ENCODE measurements around the gene COL9A3.

The COL9A3 gene

DNA sequence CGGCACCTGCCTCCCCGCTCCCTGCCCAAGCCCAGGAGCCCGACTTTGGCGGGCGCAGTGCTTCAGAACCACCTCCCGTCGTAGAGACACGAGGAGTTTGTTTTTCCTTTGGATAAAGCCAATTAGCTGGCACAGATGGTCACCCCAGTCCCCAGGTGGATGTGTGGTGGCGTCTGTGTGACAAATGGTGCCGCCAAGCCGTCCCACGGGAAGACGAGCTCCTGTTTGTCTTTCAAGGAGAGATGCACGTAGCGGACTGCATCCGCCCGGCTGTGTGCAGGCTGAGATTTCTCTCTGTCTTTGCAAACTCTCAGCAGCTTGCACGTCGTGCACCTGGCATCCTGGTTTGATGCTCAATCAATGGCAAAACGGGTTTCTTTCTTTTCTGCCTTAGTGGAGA, 36.6 kb upstream of the COL9A3 start:
- H3K79me1 ChIP-seq (replicated peaks; ENCODE audit: low read length, poor library complexity, severe bottlenecking): no peaks in the 10 kb centered on the region
- no peak overlapping the region for H4K8ac ChIP-seq (ENCODE audit: low read length)
- H3K4ac ChIP-seq (ENCODE audit: low read depth in 1 of 2, low read length in 2 of 2): no peak overlapping the region
- H4K91ac ChIP-seq (ENCODE audit: low read length): no peak overlapping the region
- H2AK5ac ChIP-seq (ENCODE audit: low read length, severe bottlenecking): no peak overlapping the region
- H3K23ac ChIP-seq (ENCODE audit: low read length in 2 of 2): no peak overlapping the region
- H2BK15ac ChIP-seq (ENCODE audit: low read depth, poor library complexity, severe bottlenecking): no peak overlapping the region
- H3K4me3 ChIP-seq (ENCODE audit: insufficient read depth in 1 of 2, low read depth in 1 of 2, low read length in 2 of 2): no peak overlapping the region
- peaks cover 21% of the 10 kb centered on the region in 2 experiments for H3K27me3 ChIP-seq (ENCODE audit: control insufficient read depth in 1 of 2, insufficient read depth in 1 of 2, low read length in 2 of 2)
- no peaks in the 10 kb centered on the region for H3K9me3 ChIP-seq (ENCODE audit: control insufficient read depth, low read length)
- H3K9ac ChIP-seq (ENCODE audit: low read length): no peak overlapping the region
- DNase-seq: no peak
- no peaks in the 10 kb centered on the region for H3K4me1 ChIP-seq (ENCODE audit: control insufficient read depth, insufficient read depth, low read depth, low read length)
- H2BK120ac ChIP-seq (ENCODE audit: low read depth, low read length): no peak overlapping the region
- no peak overlapping the region for H3K27ac ChIP-seq (ENCODE audit: low read length, poor library complexity, severe bottlenecking)
- 84% methylated on average over 19 of the region's 20 CpGs for WGBS
- no peak overlapping the region for H2AFZ ChIP-seq (ENCODE audit: low read depth, low read length)
- no peak overlapping the region for H3K4me2 ChIP-seq (ENCODE audit: low read length, poor library complexity, severe bottlenecking)
- no peak overlapping the region for H2BK5ac ChIP-seq (ENCODE audit: low read depth, low read length, poor library complexity, severe bottlenecking)
- H3K36me3 ChIP-seq (ENCODE audit: control insufficient read depth in 1 of 2, insufficient read depth in 2 of 2, low read depth in 1 of 2, low read length in 2 of 2): no peaks in the 10 kb centered on the region
- H2BK12ac ChIP-seq (ENCODE audit: low read length in 2 of 2): no peak overlapping the region
- H3K14ac ChIP-seq (ENCODE audit: low read length in 2 of 2): no peak overlapping the region
- H3K18ac ChIP-seq (ENCODE audit: low read depth in 1 of 2, low read length in 2 of 2): no peak overlapping the region

DNA sequence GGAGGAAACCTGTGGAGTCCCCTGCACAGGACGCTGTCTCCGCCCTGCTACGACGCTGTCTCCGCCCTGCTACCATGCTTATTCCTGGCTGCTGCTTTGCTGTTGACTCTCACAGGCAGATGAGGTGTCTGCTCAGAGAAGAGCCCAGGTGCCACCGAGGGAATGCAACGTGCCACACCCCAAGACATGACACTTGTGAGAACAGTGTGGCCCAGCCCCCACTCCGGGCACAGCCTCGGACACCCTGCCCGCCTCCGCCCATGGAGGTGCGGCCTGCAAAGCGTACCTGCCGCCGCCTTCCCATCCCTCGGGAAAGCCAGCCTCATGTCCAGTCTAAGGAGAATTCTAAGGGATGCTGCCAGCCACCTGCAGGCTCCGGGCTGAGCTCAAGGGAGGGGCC, 36.2 kb upstream of the COL9A3 start:
- H3K9me3 ChIP-seq (ENCODE audit: control insufficient read depth, low read length): no peaks in the 10 kb centered on the region
- H2BK12ac ChIP-seq (ENCODE audit: low read length in 2 of 2): no peak overlapping the region
- H4K91ac ChIP-seq (ENCODE audit: low read length): no peak overlapping the region
- no peak overlapping the region for H3K4me3 ChIP-seq (ENCODE audit: insufficient read depth in 1 of 2, low read depth in 1 of 2, low read length in 2 of 2)
- peaks cover 16 to 21% of the 10 kb centered on the region in 2 experiments for H3K27me3 ChIP-seq (ENCODE audit: control insufficient read depth in 1 of 2, insufficient read depth in 1 of 2, low read length in 2 of 2)
- peak overlapping the region; percentile 50 for H4K8ac ChIP-seq (ENCODE audit: low read length)
- WGBS: 88% methylated on average over 17 of the region's 17 CpGs
- no peak overlapping the region for H3K9ac ChIP-seq (ENCODE audit: low read length)
- no peak overlapping the region for H3K14ac ChIP-seq (ENCODE audit: low read length in 2 of 2)
- no peaks in the 10 kb centered on the region for H3K4me1 ChIP-seq (ENCODE audit: control insufficient read depth, insufficient read depth, low read depth, low read length)
- no peak for DNase-seq
- no peak overlapping the region for H3K4me2 ChIP-seq (ENCODE audit: low read length, poor library complexity, severe bottlenecking)
- no peak overlapping the region for H3K18ac ChIP-seq (ENCODE audit: low read depth in 1 of 2, low read length in 2 of 2)
- no peak overlapping the region for H3K23ac ChIP-seq (ENCODE audit: low read length in 2 of 2)
- no peak overlapping the region for H2BK120ac ChIP-seq (ENCODE audit: low read depth, low read length)
- no peak overlapping the region for H2BK5ac ChIP-seq (ENCODE audit: low read depth, low read length, poor library complexity, severe bottlenecking)
- H2BK15ac ChIP-seq (ENCODE audit: low read depth, poor library complexity, severe bottlenecking): no peak overlapping the region
- no peak overlapping the region for H2AK5ac ChIP-seq (ENCODE audit: low read length, severe bottlenecking)
- H3K4ac ChIP-seq (ENCODE audit: low read depth in 1 of 2, low read length in 2 of 2): no peak overlapping the region
- H2AFZ ChIP-seq (ENCODE audit: low read depth, low read length): no peak overlapping the region
- no peak overlapping the region for H3K27ac ChIP-seq (ENCODE audit: low read length, poor library complexity, severe bottlenecking)
- H3K79me1 ChIP-seq (replicated peaks; ENCODE audit: low read length, poor library complexity, severe bottlenecking): no peaks in the 10 kb centered on the region
- no peaks in the 10 kb centered on the region for H3K36me3 ChIP-seq (ENCODE audit: control insufficient read depth in 1 of 2, insufficient read depth in 2 of 2, low read depth in 1 of 2, low read length in 2 of 2)

DNA sequence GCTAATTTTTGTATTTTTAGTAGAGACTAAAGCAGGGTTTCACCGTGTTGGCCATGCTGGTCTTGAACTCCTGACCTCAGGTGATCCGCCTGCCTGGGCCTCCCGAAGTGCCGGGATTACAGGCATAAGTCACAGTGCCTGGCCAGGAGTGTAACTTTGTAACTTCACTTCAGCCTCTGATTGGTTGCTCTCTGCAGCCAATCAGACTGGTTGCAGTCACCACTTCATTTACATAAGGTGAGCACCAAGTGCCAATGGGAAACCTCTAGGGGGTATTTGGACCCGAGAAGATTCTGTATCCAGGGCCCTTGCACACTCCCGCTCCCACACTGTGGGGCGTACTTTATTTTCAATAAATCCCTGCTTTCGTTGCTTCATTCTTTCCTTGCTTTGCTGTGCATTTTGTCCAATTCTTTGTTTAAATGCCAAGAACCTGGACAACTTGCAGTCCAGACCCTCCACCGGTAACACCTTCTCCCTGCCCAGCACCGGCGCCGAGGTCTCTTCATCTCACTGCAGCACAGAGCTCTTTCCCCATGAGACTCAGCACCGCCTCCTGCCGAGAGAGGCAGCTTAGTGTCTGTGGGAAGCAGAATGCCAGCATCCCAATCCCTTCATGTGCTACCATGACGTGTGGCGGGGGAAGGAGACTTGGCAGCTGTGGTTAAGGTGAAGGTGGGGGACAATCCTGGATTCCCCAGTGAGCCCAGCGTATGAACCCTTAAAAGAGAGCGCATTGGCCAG, 34.5 kb upstream of the COL9A3 start:
- no peak overlapping the region for H2AK5ac ChIP-seq (ENCODE audit: low read length, severe bottlenecking)
- H3K27ac ChIP-seq (ENCODE audit: low read length, poor library complexity, severe bottlenecking): no peak overlapping the region
- H3K4me2 ChIP-seq (ENCODE audit: low read length, poor library complexity, severe bottlenecking): no peak overlapping the region
- H3K4me1 ChIP-seq (ENCODE audit: control insufficient read depth, insufficient read depth, low read depth, low read length): no peaks in the 10 kb centered on the region
- H2AFZ ChIP-seq (ENCODE audit: low read depth, low read length): no peak overlapping the region
- H2BK12ac ChIP-seq (ENCODE audit: low read length in 2 of 2): no peak overlapping the region
- no peaks in the 10 kb centered on the region for H3K79me1 ChIP-seq (replicated peaks; ENCODE audit: low read length, poor library complexity, severe bottlenecking)
- H4K91ac ChIP-seq (ENCODE audit: low read length): no peak overlapping the region
- no peaks in the 10 kb centered on the region for H3K36me3 ChIP-seq (ENCODE audit: control insufficient read depth in 1 of 2, insufficient read depth in 2 of 2, low read depth in 1 of 2, low read length in 2 of 2)
- no peak overlapping the region for H3K23ac ChIP-seq (ENCODE audit: low read length in 2 of 2)
- H3K14ac ChIP-seq (ENCODE audit: low read length in 2 of 2): no peak overlapping the region
- no peak for DNase-seq
- H3K18ac ChIP-seq (ENCODE audit: low read depth in 1 of 2, low read length in 2 of 2): no peak overlapping the region
- H2BK15ac ChIP-seq (ENCODE audit: low read depth, poor library complexity, severe bottlenecking): no peak overlapping the region
- no peaks in the 10 kb centered on the region for H3K9me3 ChIP-seq (ENCODE audit: control insufficient read depth, low read length)
- no peak overlapping the region for H4K8ac ChIP-seq (ENCODE audit: low read length)
- WGBS: 88% methylated on average over 18 of the region's 18 CpGs
- no peak overlapping the region for H3K4me3 ChIP-seq (ENCODE audit: insufficient read depth in 1 of 2, low read depth in 1 of 2, low read length in 2 of 2)
- H2BK120ac ChIP-seq (ENCODE audit: low read depth, low read length): no peak overlapping the region
- no peak overlapping the region for H3K4ac ChIP-seq (ENCODE audit: low read depth in 1 of 2, low read length in 2 of 2)
- H3K27me3 ChIP-seq (ENCODE audit: control insufficient read depth in 1 of 2, insufficient read depth in 1 of 2, low read length in 2 of 2): peaks cover 19% of the 10 kb centered on the region in 2 experiments
- no peak overlapping the region for H2BK5ac ChIP-seq (ENCODE audit: low read depth, low read length, poor library complexity, severe bottlenecking)
- no peak overlapping the region for H3K9ac ChIP-seq (ENCODE audit: low read length)

DNA sequence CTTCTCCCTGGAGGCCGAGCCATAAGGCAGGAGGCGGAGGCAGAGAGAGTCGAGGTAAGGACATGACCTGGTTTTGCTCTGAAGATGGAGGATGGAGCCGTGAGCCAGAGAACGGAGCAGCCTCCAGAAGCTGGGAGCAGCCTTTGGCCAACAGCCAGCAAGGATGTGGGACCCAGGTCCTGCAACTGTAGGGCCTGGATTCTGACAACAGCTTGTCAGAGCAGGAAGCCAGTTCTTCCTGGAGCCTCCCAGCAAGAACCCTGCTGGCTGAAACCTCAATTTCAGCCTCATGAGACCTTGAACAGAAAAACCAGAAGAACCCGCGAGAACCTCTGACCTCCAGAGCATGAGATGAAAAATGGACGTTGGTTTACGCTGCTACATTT, 34.0 kb upstream of the COL9A3 start:
- H3K4ac ChIP-seq (ENCODE audit: low read depth in 1 of 2, low read length in 2 of 2): no peak overlapping the region
- no peak overlapping the region for H2BK12ac ChIP-seq (ENCODE audit: low read length in 2 of 2)
- H2BK5ac ChIP-seq (ENCODE audit: low read depth, low read length, poor library complexity, severe bottlenecking): no peak overlapping the region
- H2BK15ac ChIP-seq (ENCODE audit: low read depth, poor library complexity, severe bottlenecking): no peak overlapping the region
- H3K9me3 ChIP-seq (ENCODE audit: control insufficient read depth, low read length): no peaks in the 10 kb centered on the region
- no peak overlapping the region for H3K27ac ChIP-seq (ENCODE audit: low read length, poor library complexity, severe bottlenecking)
- no peak overlapping the region for H2BK120ac ChIP-seq (ENCODE audit: low read depth, low read length)
- no peaks in the 10 kb centered on the region for H3K79me1 ChIP-seq (replicated peaks; ENCODE audit: low read length, poor library complexity, severe bottlenecking)
- no peak overlapping the region for H4K91ac ChIP-seq (ENCODE audit: low read length)
- H2AFZ ChIP-seq (ENCODE audit: low read depth, low read length): no peak overlapping the region
- no peak overlapping the region for H3K18ac ChIP-seq (ENCODE audit: low read depth in 1 of 2, low read length in 2 of 2)
- no peak overlapping the region for H3K23ac ChIP-seq (ENCODE audit: low read length in 2 of 2)
- no peak overlapping the region for H4K8ac ChIP-seq (ENCODE audit: low read length)
- H3K27me3 ChIP-seq (ENCODE audit: control insufficient read depth in 1 of 2, insufficient read depth in 1 of 2, low read length in 2 of 2): peaks cover 19 to 21% of the 10 kb centered on the region in 2 experiments
- WGBS: 69% methylated on average over 9 of the region's 9 CpGs
- no peaks in the 10 kb centered on the region for H3K36me3 ChIP-seq (ENCODE audit: control insufficient read depth in 1 of 2, insufficient read depth in 2 of 2, low read depth in 1 of 2, low read length in 2 of 2)
- H3K4me2 ChIP-seq (ENCODE audit: low read length, poor library complexity, severe bottlenecking): no peak overlapping the region
- H3K9ac ChIP-seq (ENCODE audit: low read length): no peak overlapping the region
- no peak overlapping the region for H3K14ac ChIP-seq (ENCODE audit: low read length in 2 of 2)
- H3K4me3 ChIP-seq (ENCODE audit: insufficient read depth in 1 of 2, low read depth in 1 of 2, low read length in 2 of 2): no peak overlapping the region
- H2AK5ac ChIP-seq (ENCODE audit: low read length, severe bottlenecking): no peak overlapping the region
- no peaks in the 10 kb centered on the region for H3K4me1 ChIP-seq (ENCODE audit: control insufficient read depth, insufficient read depth, low read depth, low read length)
- DNase-seq: no peak

All from mesenchymal stem cell (in vitro differentiated cells and primary cell).